Activated CD4-positive, alpha-beta memory T cell treated with anti-CD3 and anti-CD28 coated beads for 36 hours (primary cell): ENCODE measurements around the gene PRR7. TPM values are rescaled to one million over a fixed set of nuclear protein-coding genes. Genes with fewer than 3 reads are reported as not detected.

Experiments used
- CTCF ChIA-PET: fragments of 350-600 bp; sonication (Branson Sonifier 250); formaldehyde crosslinking; loops from one replicate; lab custom pipeline; 2021; ENCODE audit warnings: antibody characterized with exemption, inconsistent platforms; lab: Charles Lee
- POLR2A ChIA-PET: fragments of 350-600 bp; sonication (Branson Sonifier 250); formaldehyde crosslinking; loops from one replicate; lab custom pipeline; 2021; ENCODE audit warnings: antibody characterized with exemption; lab: Charles Lee
- DNase-seq: peaks from one replicate; pipeline ENCODE4 v3.0.0-alpha.2; 2020
- H3K27ac Mint-ChIP-seq: one replicate; pipeline ENCODE4 v1.8.0; 2021; ENCODE audit warnings: mixed read lengths
- H3K27me3 Mint-ChIP-seq: one replicate; pipeline ENCODE4 v1.8.0; 2021; ENCODE audit warnings: mixed read lengths
- H3K36me3 Mint-ChIP-seq: one replicate; pipeline ENCODE4 v1.8.0; 2021; ENCODE audit warnings: mixed read lengths
- H3K4me1 Mint-ChIP-seq: one replicate; pipeline ENCODE4 v1.8.0; 2021; ENCODE audit warnings: low read depth, mixed read lengths
- H3K4me3 Mint-ChIP-seq: one replicate; pipeline ENCODE4 v1.8.0; 2021; ENCODE audit warnings: mild to moderate bottlenecking, mixed read lengths
- H3K9me3 Mint-ChIP-seq: one replicate; pipeline ENCODE4 v1.8.0; 2021; ENCODE audit warnings: mixed read lengths
- intact Hi-C: fragments of 100-400 bp; cut with micrococcal nuclease; formaldehyde crosslinking; loops from one replicate; pipeline ENCODE4 v1.15.1; 2023
- total RNA-seq, 2 experiments: library from RNA; stranded (reverse); gene quantifications; one replicate each; pipeline ENCODE4 v1.2.3, GENCODE V29; 2021

Gene PRR7
- total RNA-seq, 2 experiments from 2014 or later, result 13.3 to 13.6 TPM

GRCh38 chr5:177459819-177460628, 13.4 kb downstream of the PRR7 start:
- H3K36me3 Mint-ChIP-seq, result no peaks in the 10 kb centered on the region
- CTCF ChIA-PET, result interaction anchor here (0.6 to 29.1 kb wide), 4 partner anchors 19 to 70 kb away, joined by 3 to 624 read pairs (median 5); partner anchors contain the start of genes F12 and PFN3
- H3K27ac Mint-ChIP-seq, result no peak overlapping the region
- no peaks in the 10 kb centered on the region for H3K27me3 Mint-ChIP-seq
- intact Hi-C loops, result no loop called here
- POLR2A ChIA-PET, result interaction anchor here (0.6 kb wide), 1 partner anchor 646 kb away, joined by 3 read pairs; no protein-coding TSS in a partner anchor
- H3K9me3 Mint-ChIP-seq, result no peaks in the 10 kb centered on the region
- no peak overlapping the region for H3K4me3 Mint-ChIP-seq
- H3K4me1 Mint-ChIP-seq, result peaks cover 14% of the 10 kb centered on the region
- DNase-seq, result no peak

GRCh38 chr5:177462021-177462670, 15.5 kb downstream of the PRR7 start:
- Mint-ChIP-seq H3K27ac (no peak overlapping the region), H3K27me3 (no peaks in the 10 kb centered on the region), H3K4me3 (peak overlapping the region; percentile 28), H3K36me3 (no peaks in the 10 kb centered on the region), H3K4me1 (peaks cover 12% of the 10 kb centered on the region), H3K9me3 (no peaks in the 10 kb centered on the region)
- CTCF ChIA-PET, result interaction anchor here (1.0 to 29.1 kb wide), 2 partner anchors 39 to 57 kb away, joined by 4 to 624 read pairs; partner anchors contain the start of genes F12 and PFN3
- intact Hi-C loops, result no loop called here
- DNase-seq, result peak; percentile 32
- POLR2A ChIA-PET, result no interaction called here

GRCh38 chr5:177465044-177465443, 18.4 kb downstream of the PRR7 start:
- DNase-seq, result no peak
- Mint-ChIP-seq H3K27me3 (no peaks in the 10 kb centered on the region), H3K27ac (no peak overlapping the region), H3K4me1 (peaks cover 10% of the 10 kb centered on the region), H3K36me3 (no peaks in the 10 kb centered on the region), H3K9me3 (no peaks in the 10 kb centered on the region), H3K4me3 (no peak overlapping the region)
- CTCF ChIA-PET, result interaction anchor here (0.6 to 1.7 kb wide), 6 partner anchors 8 to 62 kb away, joined by 3 to 8 read pairs (median 3); no protein-coding TSS in a partner anchor
- POLR2A ChIA-PET, result no interaction called here
- intact Hi-C loops, result no loop called here

DNA sequence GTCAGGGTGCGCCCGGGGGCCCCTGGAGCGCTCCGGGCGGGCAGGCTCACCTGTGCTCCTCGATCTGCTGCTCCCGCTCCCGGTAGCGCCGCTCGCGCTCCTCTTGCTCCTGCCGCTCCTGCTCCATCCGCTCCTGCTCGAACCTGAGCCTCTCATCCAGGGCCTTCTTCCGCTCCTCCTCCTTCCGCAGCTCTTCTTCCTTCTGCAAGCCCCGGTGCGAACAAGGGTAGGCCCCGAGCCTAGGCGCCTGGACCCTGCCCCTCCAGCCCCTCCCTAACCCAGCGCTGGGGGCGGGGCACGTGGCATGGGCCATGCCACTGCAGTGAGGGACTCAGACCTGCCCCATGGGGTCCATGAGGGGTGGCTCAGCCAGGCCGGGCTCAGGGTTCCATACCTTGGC, 20.2 kb downstream of the PRR7 start:
- Mint-ChIP-seq H3K27ac (no peak overlapping the region), H3K27me3 (no peaks in the 10 kb centered on the region), H3K9me3 (no peaks in the 10 kb centered on the region), H3K4me3 (no peak overlapping the region), H3K36me3 (no peaks in the 10 kb centered on the region), H3K4me1 (peaks cover 7% of the 10 kb centered on the region)
- POLR2A ChIA-PET, result no interaction called here
- no peak for DNase-seq
- CTCF ChIA-PET, result interaction anchor here (1.7 kb wide), 1 partner anchor 63 kb away, joined by 8 read pairs; no protein-coding TSS in a partner anchor
- intact Hi-C loops, result no loop called here

GRCh38 chr5:177467436-177467835, 20.8 kb downstream of the PRR7 start:
- Mint-ChIP-seq H3K9me3 (no peaks in the 10 kb centered on the region), H3K4me3 (no peak overlapping the region), H3K4me1 (peaks cover 6% of the 10 kb centered on the region), H3K36me3 (no peaks in the 10 kb centered on the region), H3K27ac (no peak overlapping the region), H3K27me3 (no peaks in the 10 kb centered on the region)
- intact Hi-C loops, result no loop called here
- DNase-seq, result no peak
- ChIA-PET POLR2A (no interaction called here), CTCF (interaction anchor here (1.8 kb wide), 1 partner anchor 12 kb away, joined by 7 read pairs; no protein-coding TSS in a partner anchor)

GRCh38 chr5:177468329-177468684, 21.7 kb downstream of the PRR7 start:
- CTCF ChIA-PET, result interaction anchor here (1.4 to 1.8 kb wide), 2 partner anchors 11 to 13 kb away, joined by 5 to 7 read pairs; no protein-coding TSS in a partner anchor
- H3K9me3 Mint-ChIP-seq, result no peaks in the 10 kb centered on the region

DNA sequence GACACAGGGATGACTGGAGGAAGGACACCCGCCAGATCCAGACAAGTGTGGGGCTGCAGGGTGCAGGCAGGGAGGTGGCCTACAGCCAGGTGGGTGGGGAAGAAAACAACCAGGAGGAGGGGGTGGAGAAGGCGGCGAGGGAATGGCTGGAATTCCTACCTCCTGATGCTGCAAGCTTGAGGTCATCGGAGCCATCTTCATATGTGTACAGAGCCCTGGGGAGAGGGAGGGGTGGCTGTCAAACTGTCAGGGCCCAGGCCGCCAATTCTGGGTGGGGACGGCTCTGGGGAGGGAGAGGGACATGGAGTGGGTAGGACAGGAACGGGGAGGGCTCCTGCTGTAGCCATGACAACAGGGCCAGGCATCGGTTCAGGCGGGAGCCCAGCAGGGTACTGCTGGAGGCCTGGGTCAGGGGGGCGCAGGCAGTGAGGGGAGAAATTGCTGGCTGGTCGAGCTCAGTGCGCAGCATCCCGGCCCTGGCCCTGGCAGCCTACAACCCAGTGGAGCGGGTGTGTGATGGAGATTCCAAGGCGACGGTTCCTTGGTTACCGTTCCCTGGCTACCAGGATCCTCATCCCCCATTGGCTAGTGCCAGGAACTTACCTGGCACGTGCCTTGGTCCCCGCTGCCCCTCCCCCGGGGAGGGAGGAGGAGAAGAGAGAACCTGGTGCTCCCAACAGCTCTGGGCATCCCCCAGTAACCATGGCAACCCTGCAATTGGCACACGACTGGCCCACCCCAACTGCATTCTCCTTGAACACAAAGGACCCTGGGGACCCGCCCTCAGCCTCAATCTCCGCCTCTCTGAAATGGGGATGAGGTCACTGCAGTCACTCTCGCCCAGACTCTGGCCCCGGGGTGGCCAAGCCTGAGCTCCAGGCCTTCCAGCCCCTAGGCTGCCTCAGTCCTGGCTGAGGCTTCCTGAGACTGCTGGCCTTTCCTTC, 22.3 kb downstream of the PRR7 start:
- Mint-ChIP-seq H3K9me3 (no peaks in the 10 kb centered on the region), H3K4me1 (peaks cover 7% of the 10 kb centered on the region), H3K27ac (no peak overlapping the region), H3K4me3 (no peak overlapping the region), H3K27me3 (peaks cover 2% of the 10 kb centered on the region), H3K36me3 (no peaks in the 10 kb centered on the region)
- POLR2A ChIA-PET, result no interaction called here
- CTCF ChIA-PET, result interaction anchor here (1.4 to 1.8 kb wide), 2 partner anchors 12 to 14 kb away, joined by 5 to 7 read pairs; no protein-coding TSS in a partner anchor
- intact Hi-C loops, result no loop called here
- no peak for DNase-seq

More at GRCh38 chr5:177468329-177468684, 21.7 kb downstream of the PRR7 start:
- no peaks in the 10 kb centered on the region for H3K36me3 Mint-ChIP-seq
- no peaks in the 10 kb centered on the region for H3K27me3 Mint-ChIP-seq
- POLR2A ChIA-PET, result no interaction called here
- peaks cover 6% of the 10 kb centered on the region for H3K4me1 Mint-ChIP-seq
- no peak overlapping the region for H3K4me3 Mint-ChIP-seq
- DNase-seq, result no peak
- intact Hi-C loops, result no loop called here
- H3K27ac Mint-ChIP-seq, result no peak overlapping the region

GRCh38 chr5:177469750-177470525, 23.3 kb downstream of the PRR7 start:
- peaks cover 5% of the 10 kb centered on the region for H3K27me3 Mint-ChIP-seq
- no peaks in the 10 kb centered on the region for H3K36me3 Mint-ChIP-seq
- ChIA-PET CTCF (interaction anchor here (1.4 to 5.1 kb wide), 4 partner anchors 13 to 67 kb away, joined by 5 to 24 read pairs (median 10); no protein-coding TSS in a partner anchor), POLR2A (no interaction called here)
- H3K4me3 Mint-ChIP-seq, result no peak overlapping the region
- peaks cover 11% of the 10 kb centered on the region for H3K4me1 Mint-ChIP-seq
- no peaks in the 10 kb centered on the region for H3K9me3 Mint-ChIP-seq
- no peak overlapping the region for H3K27ac Mint-ChIP-seq
- intact Hi-C loops, result no loop called here
- no peak for DNase-seq

- Mint-ChIP-seq H3K4me1 (peaks cover 19% of the 10 kb centered on the region), H3K27ac (no peak overlapping the region), H3K4me3 (no peak overlapping the region), H3K27me3 (peaks cover 5% of the 10 kb centered on the region), H3K36me3 (no peaks in the 10 kb centered on the region), H3K9me3 (no peaks in the 10 kb centered on the region)
- ChIA-PET CTCF (interaction anchor here (0.7 to 5.1 kb wide), 5 partner anchors 7 to 81 kb away, joined by 3 to 24 read pairs (median 7); no protein-coding TSS in a partner anchor), POLR2A (interaction anchor here (0.9 kb wide), 1 partner anchor 7 kb away, joined by 3 read pairs; no protein-coding TSS in a partner anchor)
- DNase-seq, result no peak
- intact Hi-C loops, result no loop called here
These were observed 24.3 kb downstream of the PRR7 start for GRCh38 chr5:177470759-177471536.
